GM12864 (cell line): ENCODE measurements around the gene SIN3B.
"Not testable (repeated sequence)": the region's sequence is repeated elsewhere in the genome, so short reads cannot be mapped to it uniquely, and the experiment has no call there.

Source experiments
- DNase-seq: peaks from one replicate; pipeline ENCODE4 v3.0.0-alpha.2; 2011; ENCODE audit warnings: low read depth
- H3K4me3 ChIP-seq: 2 replicates; pipeline ENCODE4 v1.5.1; 2011; ENCODE audit warnings: mild to moderate bottlenecking, low read depth, low read length, control low read depth
- CTCF ChIP-seq: IDR thresholded peaks from 2 replicates; pipeline ENCODE4 v1.5.1; 2011; ENCODE audit warnings: low read depth, mild to moderate bottlenecking, moderate library complexity, low read length, control low read depth, inconsistent platforms; ENCODE audit errors: missing control alignments

SIN3B gene

GRCh38 chr19:16794456-16795441, 34.4 kb upstream of the SIN3B start:
- H3K4me3 ChIP-seq = no peak overlapping the region
- no peak for TF ChIP-seq CTCF
- DNase-seq = no peak

GRCh38 chr19:16795731-16796130, 33.5 kb upstream of the SIN3B start:
- no peak overlapping the region for H3K4me3 ChIP-seq
- TF ChIP-seq CTCF = no peak
- no peak for DNase-seq

GRCh38 chr19:16797876-16798275, 31.3 kb upstream of the SIN3B start:
- no peak overlapping the region for H3K4me3 ChIP-seq
- no peak for DNase-seq
- no peak for TF ChIP-seq CTCF

- not testable (repeated sequence) for H3K4me3 ChIP-seq, DNase-seq
Measured at GRCh38 chr19:16798326-16798725, 30.9 kb upstream of the SIN3B start.

DNA sequence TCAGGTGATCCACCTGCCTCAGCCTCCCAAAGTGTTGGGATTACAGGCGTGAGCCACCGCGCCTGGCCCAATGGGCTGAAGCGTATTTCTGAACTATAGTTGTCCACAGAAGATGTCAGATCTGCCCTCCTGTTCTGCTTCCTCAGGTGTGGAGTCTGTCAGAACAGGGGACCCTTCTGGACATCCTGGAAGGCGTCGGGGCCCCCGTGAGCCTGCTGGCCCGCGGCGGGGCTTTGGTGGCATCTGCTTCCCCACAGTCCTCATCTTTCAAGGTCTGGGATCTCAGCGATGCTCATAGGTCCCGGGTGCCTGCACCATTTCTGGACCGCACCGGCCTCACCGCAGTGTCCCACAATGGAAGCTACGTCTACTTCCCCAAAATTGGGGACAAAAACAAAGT, 29.5 kb upstream of the SIN3B start:
- no peak for DNase-seq
- H3K4me3 ChIP-seq = no peak overlapping the region
- TF ChIP-seq CTCF = no peak

GRCh38 chr19:16801600-16802013, 27.6 kb upstream of the SIN3B start:
- no peak for TF ChIP-seq CTCF
- no peak overlapping the region for H3K4me3 ChIP-seq
- no peak for DNase-seq

GRCh38 chr19:16804176-16804575, 25.0 kb upstream of the SIN3B start:
- no peak for TF ChIP-seq CTCF
- no peak for DNase-seq
- H3K4me3 ChIP-seq = no peak overlapping the region
